Adipocyte (in vitro differentiated cells): ENCODE data around the gene CERK.

ENCODE experiments used
- DNase-seq: peaks from one replicate; pipeline ENCODE4 v3.0.0-alpha.2; 2015; ENCODE audit warnings: low read depth
- H3K27me3 ChIP-seq: replicated peaks from 2 replicates; pipeline ENCODE4 v1.7.0; 2013; ENCODE audit warnings: mild to moderate bottlenecking, low read length, moderate library complexity; ENCODE audit not compliant: control insufficient read depth, insufficient read depth
- H3K36me3 ChIP-seq: 2 replicates; pipeline ENCODE4 v1.7.0; 2013; ENCODE audit warnings: low read length, mild to moderate bottlenecking, moderate library complexity; ENCODE audit not compliant: control insufficient read depth, insufficient read depth, severe bottlenecking
- H3K4me1 ChIP-seq: 2 replicates; pipeline ENCODE4 v1.7.0; 2013; ENCODE audit warnings: mild to moderate bottlenecking, low read length, moderate library complexity; ENCODE audit not compliant: control insufficient read depth, insufficient read depth
- H3K4me3 ChIP-seq: 2 replicates; pipeline ENCODE4 v1.7.0; 2013; ENCODE audit warnings: mild to moderate bottlenecking, low read length, moderate library complexity
- H3K9ac ChIP-seq: 2 replicates; pipeline ENCODE4 v1.7.0; 2013; ENCODE audit warnings: mild to moderate bottlenecking, low read length, moderate library complexity
- H3K9me3 ChIP-seq: 2 replicates; pipeline ENCODE4 v1.7.0; 2013; ENCODE audit warnings: mild to moderate bottlenecking, low read length, moderate library complexity; ENCODE audit not compliant: control insufficient read depth

The CERK gene

DNA sequence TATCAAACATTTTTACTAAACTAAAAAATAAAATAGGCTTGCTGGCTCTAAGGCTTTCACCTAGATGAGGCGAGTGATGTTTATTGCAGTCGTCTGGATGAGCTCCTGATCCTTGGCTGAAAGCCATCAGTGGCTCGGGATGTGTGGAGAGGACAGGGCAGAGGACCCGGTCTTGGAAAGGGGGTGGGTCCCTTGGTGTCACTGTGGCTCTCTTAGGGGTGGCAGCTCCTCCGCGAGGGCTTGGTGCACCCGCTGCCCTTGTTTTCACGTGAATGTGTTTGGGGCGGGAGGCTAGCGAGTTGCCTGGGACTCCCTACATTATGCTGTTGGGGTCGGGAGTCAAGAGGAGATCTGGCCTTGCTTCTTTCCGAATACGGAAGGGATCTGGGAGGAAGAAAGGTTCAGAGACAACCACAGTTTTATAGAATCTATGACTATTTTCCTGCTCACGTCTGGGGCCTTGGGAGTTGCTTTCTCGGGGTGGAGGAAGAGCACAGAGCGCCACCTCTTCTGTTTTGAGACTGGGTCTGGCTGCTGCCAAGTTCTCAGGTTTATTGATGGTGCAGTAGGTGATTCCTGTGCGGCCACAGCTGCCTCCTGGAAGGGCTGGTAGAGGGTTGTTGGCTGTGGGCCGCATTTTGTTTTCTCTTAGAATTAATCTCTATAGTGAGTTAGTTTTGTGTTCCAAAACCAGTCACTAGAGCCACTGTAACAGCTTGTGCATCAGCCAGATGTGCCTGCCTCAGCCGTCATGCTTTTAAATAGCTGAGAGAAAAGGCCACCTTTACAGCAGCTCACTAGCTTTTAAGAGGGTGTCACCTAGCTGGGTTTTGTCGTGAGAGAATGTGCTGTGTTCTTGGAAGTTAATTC, 37.2 kb upstream of the CERK start:
- H3K4me3 ChIP-seq, result no peak overlapping the region
- no peaks in the 10 kb centered on the region for H3K9me3 ChIP-seq
- H3K27me3 ChIP-seq, result no peaks in the 10 kb centered on the region
- DNase-seq, result no peak
- H3K4me1 ChIP-seq, result no peaks in the 10 kb centered on the region
- no peaks in the 10 kb centered on the region for H3K36me3 ChIP-seq
- H3K9ac ChIP-seq, result no peak overlapping the region

DNA sequence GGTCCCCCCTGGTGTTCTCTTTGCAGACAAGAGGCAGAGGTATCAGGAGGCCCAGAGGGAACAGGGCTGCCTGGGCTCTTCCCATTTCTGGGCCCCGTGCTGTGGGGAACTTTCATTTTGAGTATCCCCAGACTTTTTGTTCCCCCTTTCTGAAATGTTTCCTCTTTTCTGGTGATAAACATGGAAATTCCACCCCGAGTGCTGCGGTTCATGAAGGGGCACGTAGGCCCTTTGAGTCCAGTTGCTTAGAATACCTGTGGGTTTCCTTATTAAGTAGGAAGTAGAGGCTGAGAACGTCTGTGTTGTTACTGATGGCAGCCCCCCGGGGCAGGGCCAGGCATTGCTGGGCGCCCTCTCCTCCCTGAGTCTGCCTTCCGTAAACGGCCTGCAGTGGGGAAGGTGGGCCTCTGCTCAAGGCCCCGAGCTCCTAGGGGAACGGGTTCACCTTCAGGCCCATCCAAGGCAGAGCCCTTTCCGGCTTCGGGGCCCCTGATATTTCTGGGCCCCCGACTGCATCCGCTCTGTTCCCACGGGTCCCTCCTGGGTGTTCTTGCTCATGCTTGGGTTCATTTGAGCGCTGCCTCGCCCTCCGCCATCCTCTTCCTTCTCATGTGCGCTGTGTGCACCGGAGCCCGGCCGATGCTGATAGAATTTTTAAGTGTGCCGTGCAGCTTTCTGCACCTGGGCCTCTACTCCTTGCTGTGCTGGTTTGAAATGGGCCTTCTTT, 36.4 kb upstream of the CERK start:
- Histone ChIP-seq H3K4me1 (no peaks in the 10 kb centered on the region), H3K27me3 (no peaks in the 10 kb centered on the region), H3K9ac (peak overlapping the region; percentile 25), H3K9me3 (no peaks in the 10 kb centered on the region), H3K4me3 (no peak overlapping the region), H3K36me3 (no peaks in the 10 kb centered on the region)
- no peak for DNase-seq

GRCh38 chr22:46773076-46773475, 35.0 kb upstream of the CERK start:
- H3K9me3 ChIP-seq, result no peaks in the 10 kb centered on the region
- no peak for DNase-seq
- H3K27me3 ChIP-seq, result no peaks in the 10 kb centered on the region
- no peak overlapping the region for H3K9ac ChIP-seq
- H3K36me3 ChIP-seq, result no peaks in the 10 kb centered on the region
- H3K4me3 ChIP-seq, result no peak overlapping the region
- H3K4me1 ChIP-seq, result no peaks in the 10 kb centered on the region

GRCh38 chr22:46770726-46771125, 32.7 kb upstream of the CERK start:
- Histone ChIP-seq H3K9me3 (no peaks in the 10 kb centered on the region), H3K4me1 (no peaks in the 10 kb centered on the region), H3K36me3 (no peaks in the 10 kb centered on the region), H3K4me3 (no peak overlapping the region), H3K27me3 (no peaks in the 10 kb centered on the region), H3K9ac (no peak overlapping the region)
- no peak for DNase-seq

DNA sequence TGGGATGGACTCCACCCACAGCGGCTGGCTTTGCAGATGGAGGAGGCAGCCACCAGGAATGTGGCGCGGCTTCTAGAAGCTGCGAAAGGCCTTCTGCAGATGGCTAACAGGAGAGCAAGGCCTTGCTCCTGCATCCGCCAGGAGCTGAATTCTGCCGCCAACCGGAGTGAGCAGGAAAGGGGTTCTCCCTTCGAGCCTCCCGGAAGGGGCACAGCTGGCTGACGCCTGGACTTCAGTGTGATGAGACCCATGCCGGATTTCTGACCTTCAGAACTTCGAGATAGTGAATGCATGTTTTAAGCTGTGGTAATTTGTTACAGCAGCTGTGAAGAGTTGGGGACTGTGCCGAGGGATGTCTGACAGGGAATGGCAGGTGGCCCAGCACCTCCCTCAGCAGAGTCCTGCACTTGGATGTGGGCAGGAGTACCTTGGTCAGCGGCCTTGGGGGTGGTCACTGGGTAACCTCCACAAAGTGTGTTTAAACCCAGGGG, 32.1 kb upstream of the CERK start:
- H3K4me3 ChIP-seq, result no peak overlapping the region
- H3K36me3 ChIP-seq, result no peaks in the 10 kb centered on the region
- no peak overlapping the region for H3K9ac ChIP-seq
- H3K4me1 ChIP-seq, result no peaks in the 10 kb centered on the region
- DNase-seq, result no peak
- no peaks in the 10 kb centered on the region for H3K27me3 ChIP-seq
- no peaks in the 10 kb centered on the region for H3K9me3 ChIP-seq

DNA sequence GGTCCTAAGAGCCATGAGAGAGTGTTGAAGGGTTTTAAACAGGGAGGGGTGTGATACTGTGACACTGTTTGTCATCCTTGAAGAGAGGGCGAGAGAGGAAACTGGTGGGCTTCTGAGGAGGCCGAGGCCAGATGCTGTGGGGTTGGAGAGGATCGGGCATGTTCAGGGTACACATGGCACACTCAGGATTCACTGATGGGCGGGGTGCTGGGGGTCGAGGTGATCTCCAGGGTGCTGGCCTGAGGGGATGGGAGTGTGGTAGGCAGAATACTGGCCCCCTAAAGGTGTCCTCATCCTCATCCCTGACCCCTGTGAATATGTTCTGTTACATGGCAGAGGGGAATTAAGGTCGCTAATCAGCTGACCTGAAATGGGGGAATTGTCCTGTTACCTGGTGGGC, 31.7 kb upstream of the CERK start:
- Histone ChIP-seq H3K27me3 (no peaks in the 10 kb centered on the region), H3K9me3 (no peaks in the 10 kb centered on the region), H3K9ac (no peak overlapping the region), H3K4me1 (peaks cover 2% of the 10 kb centered on the region), H3K4me3 (no peak overlapping the region), H3K36me3 (no peaks in the 10 kb centered on the region)
- DNase-seq, result no peak

GRCh38 chr22:46769191-46769675, 31.2 kb upstream of the CERK start:
- no peak overlapping the region for H3K9ac ChIP-seq
- no peak for DNase-seq
- H3K4me1 ChIP-seq, result peaks cover 7% of the 10 kb centered on the region

GRCh38 chr22:46767249-46767985, 29.4 kb upstream of the CERK start:
- Histone ChIP-seq H3K9ac (no peak overlapping the region), H3K9me3 (no peaks in the 10 kb centered on the region), H3K27me3 (no peaks in the 10 kb centered on the region), H3K4me1 (peaks cover 14% of the 10 kb centered on the region), H3K4me3 (no peak overlapping the region), H3K36me3 (no peaks in the 10 kb centered on the region)
- no peak for DNase-seq

More at GRCh38 chr22:46769191-46769675, 31.2 kb upstream of the CERK start:
- Histone ChIP-seq H3K4me3 (no peak overlapping the region), H3K9me3 (no peaks in the 10 kb centered on the region), H3K36me3 (no peaks in the 10 kb centered on the region), H3K27me3 (no peaks in the 10 kb centered on the region)

GRCh38 chr22:46766611-46767010, 28.6 kb upstream of the CERK start:
- Histone ChIP-seq H3K4me3 (no peak overlapping the region), H3K4me1 (peaks cover 14% of the 10 kb centered on the region), H3K9me3 (no peaks in the 10 kb centered on the region), H3K9ac (no peak overlapping the region), H3K27me3 (no peaks in the 10 kb centered on the region), H3K36me3 (no peaks in the 10 kb centered on the region)
- no peak for DNase-seq

DNA sequence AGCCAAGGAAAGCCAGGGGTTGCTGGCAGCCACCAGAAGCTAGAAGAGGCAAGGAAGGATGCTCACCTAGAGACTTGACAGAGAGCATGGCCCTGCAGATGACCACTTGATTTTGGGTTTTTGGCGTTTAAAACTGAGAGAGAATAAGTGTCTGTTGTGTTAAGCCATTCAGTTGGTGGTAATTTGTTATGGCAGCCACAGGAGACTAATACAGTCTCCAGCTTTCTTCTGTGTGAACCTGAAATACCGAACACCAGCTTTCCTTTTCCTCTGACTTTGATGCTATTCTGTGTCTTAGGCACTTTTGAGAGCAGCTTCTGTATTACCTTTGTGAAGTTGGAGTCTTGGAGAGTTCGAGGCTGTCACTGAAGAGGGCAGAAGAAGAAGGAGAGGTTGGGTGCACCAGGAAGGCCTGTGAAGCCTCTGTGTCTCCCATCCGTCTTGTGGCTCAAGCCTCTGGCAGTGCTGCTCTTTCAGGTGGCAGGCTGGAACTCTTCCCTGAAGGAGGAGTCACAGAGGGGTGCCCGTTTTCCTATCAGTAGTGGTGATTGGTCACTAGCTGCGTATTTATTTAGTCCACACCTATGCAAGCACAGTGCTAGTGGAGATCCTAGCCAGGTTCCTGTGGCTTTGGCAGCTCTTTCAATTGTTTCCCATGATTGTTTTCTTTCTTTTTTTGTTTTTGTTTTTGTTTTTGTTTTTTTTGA, 26.9 kb upstream of the CERK start:
- H3K9me3 ChIP-seq, result no peaks in the 10 kb centered on the region
- H3K27me3 ChIP-seq, result no peaks in the 10 kb centered on the region
- no peak overlapping the region for H3K9ac ChIP-seq
- H3K4me1 ChIP-seq, result peaks cover 24% of the 10 kb centered on the region
- H3K36me3 ChIP-seq, result no peaks in the 10 kb centered on the region
- H3K4me3 ChIP-seq, result no peak overlapping the region
- DNase-seq, result no peak
